Loucy (cell line): ENCODE data around the gene IPPK.

Source experiments
- EZH2phosphoT487 ChIP-seq: fragments of 200-600 bp; IDR thresholded peaks from 2 replicates; pipeline ENCODE4 v1.6.1; 2018; ENCODE audit warnings: antibody characterized with exemption, mild to moderate bottlenecking, moderate library complexity, borderline replicate concordance
- TF ChIP-seq, protein P1 (sequence below): fragments of 200-600 bp; sonication (generic); conservative IDR thresholded peaks from 2 replicates; pipeline ENCODE4 v1.5.1; 2014; ENCODE audit warnings: mild to moderate bottlenecking, antibody characterized with exemption, low read length

DNA sequence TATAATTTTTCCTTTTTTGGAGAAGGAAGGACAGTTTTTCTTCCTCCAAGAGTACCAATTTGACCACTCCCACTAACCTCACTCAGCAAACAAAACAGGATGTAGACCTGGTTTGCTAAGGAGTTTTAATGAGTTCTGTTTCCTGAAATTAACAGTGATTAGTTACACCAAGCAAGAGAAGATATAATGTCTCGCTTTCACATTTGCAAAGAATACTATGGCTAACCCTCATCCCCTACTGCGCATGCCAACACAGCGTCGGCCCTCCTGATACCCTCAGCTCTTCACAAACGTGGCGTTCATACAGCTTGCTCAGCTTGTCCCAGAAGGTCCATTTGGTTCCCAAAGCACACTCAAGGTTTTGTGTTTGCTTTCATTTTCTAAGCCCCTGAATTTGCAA lies 41.9 kb upstream of the IPPK start:
- TF ChIP-seq, protein P1, sequence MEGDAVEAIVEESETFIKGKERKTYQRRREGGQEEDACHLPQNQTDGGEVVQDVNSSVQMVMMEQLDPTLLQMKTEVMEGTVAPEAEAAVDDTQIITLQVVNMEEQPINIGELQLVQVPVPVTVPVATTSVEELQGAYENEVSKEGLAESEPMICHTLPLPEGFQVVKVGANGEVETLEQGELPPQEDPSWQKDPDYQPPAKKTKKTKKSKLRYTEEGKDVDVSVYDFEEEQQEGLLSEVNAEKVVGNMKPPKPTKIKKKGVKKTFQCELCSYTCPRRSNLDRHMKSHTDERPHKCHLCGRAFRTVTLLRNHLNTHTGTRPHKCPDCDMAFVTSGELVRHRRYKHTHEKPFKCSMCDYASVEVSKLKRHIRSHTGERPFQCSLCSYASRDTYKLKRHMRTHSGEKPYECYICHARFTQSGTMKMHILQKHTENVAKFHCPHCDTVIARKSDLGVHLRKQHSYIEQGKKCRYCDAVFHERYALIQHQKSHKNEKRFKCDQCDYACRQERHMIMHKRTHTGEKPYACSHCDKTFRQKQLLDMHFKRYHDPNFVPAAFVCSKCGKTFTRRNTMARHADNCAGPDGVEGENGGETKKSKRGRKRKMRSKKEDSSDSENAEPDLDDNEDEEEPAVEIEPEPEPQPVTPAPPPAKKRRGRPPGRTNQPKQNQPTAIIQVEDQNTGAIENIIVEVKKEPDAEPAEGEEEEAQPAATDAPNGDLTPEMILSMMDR: no peak
- TF ChIP-seq EZH2phosphoT487: no peak
